Omental fat pad (tissue), 4 donors: ENCODE results near the gene ORC6. TPM values are rescaled to one million over a fixed set of nuclear protein-coding genes. Genes with fewer than 3 reads are reported as not detected.

Experiments used
- ATAC-seq: fragments of 150-250 bp; one replicate; pipeline ENCODE4 v1.9.1; 2016; ENCODE audit warnings: mild to moderate bottlenecking, moderate library complexity; ENCODE audit not compliant: low FRiP score
- DNase-seq: peaks from one replicate; pipeline ENCODE4 v3.0.0-alpha.2; 2019; ENCODE audit warnings: low spot score
- total RNA-seq, 4 donors: library from RNA; depleted of rRNA; stranded (reverse); fragments of >200 nt; gene quantifications; one replicate each; pipeline ENCODE4 v1.1.0, GENCODE V29; 2016
- TF ChIP-seq, protein P1 (sequence below), 3 donors: fragments of 450-650 bp; IDR thresholded peaks; one replicate each; pipeline ENCODE4 v1.5.1; 2016 to 2017; ENCODE audit warnings: antibody characterized with exemption in 3 of 3, mild to moderate bottlenecking in 3 of 3, moderate library complexity in 2 of 3

The ORC6 gene
- total RNA-seq, 4 donors from 2014 or later, result 0.63 to 3.1 (median 1.5) TPM

- TF ChIP-seq, protein P1, sequence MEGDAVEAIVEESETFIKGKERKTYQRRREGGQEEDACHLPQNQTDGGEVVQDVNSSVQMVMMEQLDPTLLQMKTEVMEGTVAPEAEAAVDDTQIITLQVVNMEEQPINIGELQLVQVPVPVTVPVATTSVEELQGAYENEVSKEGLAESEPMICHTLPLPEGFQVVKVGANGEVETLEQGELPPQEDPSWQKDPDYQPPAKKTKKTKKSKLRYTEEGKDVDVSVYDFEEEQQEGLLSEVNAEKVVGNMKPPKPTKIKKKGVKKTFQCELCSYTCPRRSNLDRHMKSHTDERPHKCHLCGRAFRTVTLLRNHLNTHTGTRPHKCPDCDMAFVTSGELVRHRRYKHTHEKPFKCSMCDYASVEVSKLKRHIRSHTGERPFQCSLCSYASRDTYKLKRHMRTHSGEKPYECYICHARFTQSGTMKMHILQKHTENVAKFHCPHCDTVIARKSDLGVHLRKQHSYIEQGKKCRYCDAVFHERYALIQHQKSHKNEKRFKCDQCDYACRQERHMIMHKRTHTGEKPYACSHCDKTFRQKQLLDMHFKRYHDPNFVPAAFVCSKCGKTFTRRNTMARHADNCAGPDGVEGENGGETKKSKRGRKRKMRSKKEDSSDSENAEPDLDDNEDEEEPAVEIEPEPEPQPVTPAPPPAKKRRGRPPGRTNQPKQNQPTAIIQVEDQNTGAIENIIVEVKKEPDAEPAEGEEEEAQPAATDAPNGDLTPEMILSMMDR (IDR thresholded peaks at IDR 0.05), result no peak
- DNase-seq, result no peak
- ATAC-seq, result no peak
Observed at GRCh38 chr16:46721885-46722284, 32.4 kb downstream of the ORC6 start.

DNA sequence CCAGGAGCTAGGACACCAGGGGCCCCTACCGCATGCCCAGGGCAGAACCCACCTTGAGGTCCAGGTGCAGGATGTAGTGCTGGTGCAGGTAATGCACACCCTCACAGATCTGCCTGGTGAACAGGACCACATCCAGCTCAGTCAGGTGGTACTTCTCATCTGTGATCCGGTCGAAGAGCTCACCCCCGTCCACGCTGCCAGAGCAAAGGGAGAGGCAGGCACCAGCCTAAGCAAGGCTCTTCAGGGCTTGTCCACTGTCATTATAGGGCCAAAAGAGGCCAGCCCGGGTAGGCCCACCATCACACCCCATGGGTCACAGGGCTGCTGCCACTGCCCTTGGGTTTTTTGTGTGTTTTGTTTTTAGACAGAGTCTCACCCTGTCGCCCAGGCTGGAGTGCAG, 37.7 kb downstream of the ORC6 start:
- TF ChIP-seq, protein P1 (IDR thresholded peaks at IDR 0.05), result no peak
- ATAC-seq, result no peak

DNA sequence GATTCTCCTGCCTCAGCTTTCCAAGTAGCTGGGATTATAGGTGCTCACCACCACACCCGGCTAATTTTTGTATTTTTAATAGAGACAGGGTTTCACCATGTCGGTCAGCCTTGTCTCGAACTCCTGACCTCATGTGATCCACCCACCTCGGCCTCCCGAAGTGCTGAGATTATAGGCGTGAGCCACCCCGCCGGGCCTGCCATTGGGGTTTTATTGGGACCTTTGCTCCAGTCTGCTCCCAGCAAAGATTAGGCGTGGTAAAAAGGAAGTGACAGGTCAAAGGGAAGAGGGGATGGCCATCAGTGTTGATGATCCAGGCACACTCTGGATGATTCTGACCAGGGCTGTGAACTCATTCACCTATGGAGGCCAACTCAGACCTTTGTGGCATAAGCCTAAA, 38.2 kb downstream of the ORC6 start:
- TF ChIP-seq, protein P1 (IDR thresholded peaks at IDR 0.05), result no peak
- no peak for DNase-seq
- ATAC-seq, result no peak

More for the DNA sequence above, 37.7 kb downstream of the ORC6 start:
- no peak for DNase-seq

GRCh38 chr16:46728806-46729205, 39.3 kb downstream of the ORC6 start:
- no peak for DNase-seq
- no peak for ATAC-seq
- TF ChIP-seq, protein P1 (IDR thresholded peaks at IDR 0.05), result no peak

DNA sequence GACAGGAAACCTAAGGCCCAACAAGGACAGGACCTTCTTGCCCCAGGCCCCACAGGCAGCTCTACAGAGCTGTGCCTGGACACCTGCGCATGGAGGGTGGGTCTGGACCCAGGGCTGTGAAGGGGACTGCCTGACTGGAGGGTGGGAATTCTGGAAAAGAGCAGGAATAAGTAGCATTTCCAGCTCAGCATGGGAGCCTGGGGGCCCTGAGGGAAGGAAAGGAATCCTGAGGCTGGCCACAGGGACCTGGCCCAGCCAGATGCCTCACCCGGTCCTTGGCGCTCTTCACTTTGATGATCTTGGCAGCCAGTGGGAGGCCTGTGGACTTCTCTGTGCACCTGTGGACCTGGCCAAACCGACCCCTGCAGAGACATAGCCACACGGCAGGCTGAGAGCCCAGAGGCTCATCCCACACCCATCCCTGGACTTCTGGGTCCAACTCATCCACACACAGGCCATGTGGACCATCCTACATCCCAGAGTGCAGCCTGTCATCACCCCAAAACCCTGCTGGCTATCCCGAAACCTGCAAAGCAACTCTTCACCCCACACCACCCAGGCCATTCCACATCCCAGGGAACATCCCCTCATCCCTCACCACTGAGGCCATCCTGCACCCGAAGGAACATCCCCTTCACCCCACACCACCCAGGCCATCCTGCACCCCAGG, 40.0 kb downstream of the ORC6 start:
- TF ChIP-seq, protein P1 (IDR thresholded peaks at IDR 0.05), result no peak
- DNase-seq, result no peak
- no peak for ATAC-seq

GRCh38 chr16:46730126-46730525, 40.7 kb downstream of the ORC6 start:
- TF ChIP-seq, protein P1 (IDR thresholded peaks at IDR 0.05), result no peak
- no peak for DNase-seq
- no peak for ATAC-seq
